ENCODE results near the gene SLC25A12. TPM values are rescaled to one million over a fixed set of nuclear protein-coding genes. Genes with fewer than 3 reads are reported as not detected.

Gene SLC25A12
- total and polyA plus RNA-seq, 10 of the 15 experiments (the other 5 are each of a cell fraction or from before 2014, with no cell fraction given) = 20.9 to 50.0 (median 33.0) TPM

DNA sequence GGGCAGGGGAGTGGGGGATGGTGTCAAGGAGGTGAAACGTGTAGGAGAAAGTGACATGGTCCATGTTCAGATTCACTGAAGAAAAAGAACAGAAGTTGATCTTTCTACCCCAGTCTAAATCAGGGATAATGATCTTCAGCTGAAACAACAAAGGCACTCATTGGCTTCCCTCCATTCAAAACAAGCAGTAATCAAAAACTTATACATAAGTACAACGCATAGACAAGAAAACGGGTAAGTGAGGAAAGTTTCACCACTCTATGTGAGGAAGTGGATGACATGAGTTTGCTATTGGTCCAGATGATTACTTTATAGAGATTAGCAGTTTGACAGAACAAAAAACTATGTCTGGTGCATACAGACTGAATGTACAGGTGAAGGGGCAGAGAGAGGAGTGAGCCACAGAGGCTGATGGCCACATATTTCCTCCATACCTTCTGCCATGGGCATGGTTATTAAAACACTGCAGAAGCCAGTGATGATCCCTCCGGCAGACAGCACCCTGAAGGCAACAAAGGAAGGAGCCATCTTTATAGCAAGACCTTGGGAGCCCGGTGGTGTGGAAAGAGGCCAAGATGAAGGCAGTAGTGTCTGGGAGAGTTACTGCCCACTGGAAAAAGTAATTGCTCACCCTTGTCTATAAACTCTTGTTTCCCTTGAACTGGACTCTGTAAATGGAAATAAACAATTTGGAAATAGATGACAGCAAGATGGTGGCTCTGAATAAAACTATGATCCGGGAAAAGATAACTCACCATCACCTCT is 57.7 kb downstream of the SLC25A12 start (continued):
- TF ChIP-seq, protein P1, sequence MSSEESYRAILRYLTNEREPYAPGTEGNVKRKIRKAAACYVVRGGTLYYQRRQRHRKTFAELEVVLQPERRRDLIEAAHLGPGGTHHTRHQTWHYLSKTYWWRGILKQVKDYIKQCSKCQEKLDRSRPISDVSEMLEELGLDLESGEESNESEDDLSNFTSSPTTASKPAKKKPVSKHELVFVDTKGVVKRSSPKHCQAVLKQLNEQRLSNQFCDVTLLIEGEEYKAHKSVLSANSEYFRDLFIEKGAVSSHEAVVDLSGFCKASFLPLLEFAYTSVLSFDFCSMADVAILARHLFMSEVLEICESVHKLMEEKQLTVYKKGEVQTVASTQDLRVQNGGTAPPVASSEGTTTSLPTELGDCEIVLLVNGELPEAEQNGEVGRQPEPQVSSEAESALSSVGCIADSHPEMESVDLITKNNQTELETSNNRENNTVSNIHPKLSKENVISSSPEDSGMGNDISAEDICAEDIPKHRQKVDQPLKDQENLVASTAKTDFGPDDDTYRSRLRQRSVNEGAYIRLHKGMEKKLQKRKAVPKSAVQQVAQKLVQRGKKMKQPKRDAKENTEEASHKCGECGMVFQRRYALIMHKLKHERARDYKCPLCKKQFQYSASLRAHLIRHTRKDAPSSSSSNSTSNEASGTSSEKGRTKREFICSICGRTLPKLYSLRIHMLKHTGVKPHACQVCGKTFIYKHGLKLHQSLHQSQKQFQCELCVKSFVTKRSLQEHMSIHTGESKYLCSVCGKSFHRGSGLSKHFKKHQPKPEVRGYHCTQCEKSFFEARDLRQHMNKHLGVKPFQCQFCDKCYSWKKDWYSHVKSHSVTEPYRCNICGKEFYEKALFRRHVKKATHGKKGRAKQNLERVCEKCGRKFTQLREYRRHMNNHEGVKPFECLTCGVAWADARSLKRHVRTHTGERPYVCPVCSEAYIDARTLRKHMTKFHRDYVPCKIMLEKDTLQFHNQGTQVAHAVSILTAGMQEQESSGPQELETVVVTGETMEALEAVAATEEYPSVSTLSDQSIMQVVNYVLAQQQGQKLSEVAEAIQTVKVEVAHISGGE (CRISPR knock-in tag; IDR thresholded peaks at IDR 0.05) = no peak
- TF ChIP-seq, protein P2, sequence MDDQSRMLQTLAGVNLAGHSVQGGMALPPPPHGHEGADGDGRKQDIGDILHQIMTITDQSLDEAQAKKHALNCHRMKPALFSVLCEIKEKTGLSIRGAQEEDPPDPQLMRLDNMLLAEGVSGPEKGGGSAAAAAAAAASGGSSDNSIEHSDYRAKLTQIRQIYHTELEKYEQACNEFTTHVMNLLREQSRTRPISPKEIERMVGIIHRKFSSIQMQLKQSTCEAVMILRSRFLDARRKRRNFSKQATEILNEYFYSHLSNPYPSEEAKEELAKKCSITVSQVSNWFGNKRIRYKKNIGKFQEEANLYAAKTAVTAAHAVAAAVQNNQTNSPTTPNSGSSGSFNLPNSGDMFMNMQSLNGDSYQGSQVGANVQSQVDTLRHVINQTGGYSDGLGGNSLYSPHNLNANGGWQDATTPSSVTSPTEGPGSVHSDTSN (IDR thresholded peaks at IDR 0.05; ENCODE audit: insufficient replicate concordance, low read depth, low read length) = no peak
- TF ChIP-seq, protein P3, sequence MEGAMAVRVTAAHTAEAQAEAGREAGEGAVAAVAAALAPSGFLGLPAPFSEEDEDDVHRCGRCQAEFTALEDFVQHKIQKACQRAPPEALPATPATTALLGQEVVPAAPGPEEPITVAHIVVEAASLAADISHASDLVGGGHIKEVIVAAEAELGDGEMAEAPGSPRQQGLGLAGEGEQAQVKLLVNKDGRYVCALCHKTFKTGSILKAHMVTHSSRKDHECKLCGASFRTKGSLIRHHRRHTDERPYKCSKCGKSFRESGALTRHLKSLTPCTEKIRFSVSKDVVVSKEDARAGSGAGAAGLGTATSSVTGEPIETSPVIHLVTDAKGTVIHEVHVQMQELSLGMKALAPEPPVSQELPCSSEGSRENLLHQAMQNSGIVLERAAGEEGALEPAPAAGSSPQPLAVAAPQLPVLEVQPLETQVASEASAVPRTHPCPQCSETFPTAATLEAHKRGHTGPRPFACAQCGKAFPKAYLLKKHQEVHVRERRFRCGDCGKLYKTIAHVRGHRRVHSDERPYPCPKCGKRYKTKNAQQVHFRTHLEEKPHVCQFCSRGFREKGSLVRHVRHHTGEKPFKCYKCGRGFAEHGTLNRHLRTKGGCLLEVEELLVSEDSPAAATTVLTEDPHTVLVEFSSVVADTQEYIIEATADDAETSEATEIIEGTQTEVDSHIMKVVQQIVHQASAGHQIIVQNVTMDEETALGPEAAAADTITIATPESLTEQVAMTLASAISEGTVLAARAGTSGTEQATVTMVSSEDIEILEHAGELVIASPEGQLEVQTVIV (IDR thresholded peaks at IDR 0.05; ENCODE audit: borderline replicate concordance, partially characterized antibody) = no peak
- TF ChIP-seq SMC3 (IDR thresholded peaks at IDR 0.05; ENCODE audit: borderline replicate concordance, low read length) (no peak), IRF4 (IDR thresholded peaks at IDR 0.05; ENCODE audit: low read depth, low read length) (no peak), RBBP5 (conservative IDR thresholded peaks at IDR 0.05) (no peak), STAT1 (conservative IDR thresholded peaks at IDR 0.05) (no peak), RELA (IDR thresholded peaks at IDR 0.05; ENCODE audit: borderline replicate concordance, partially characterized antibody) (no peak), NBN (IDR thresholded peaks at IDR 0.05) (no peak), KLF5 (IDR thresholded peaks at IDR 0.05; ENCODE audit: partially characterized antibody) (no peak)
